Measurements from ENCODE around the gene SHLD1.
A peak's percentile ranks its signal among the peaks of the same experiment; 100 is the strongest.
"Not testable (repeated sequence)": the region's sequence is repeated elsewhere in the genome, so short reads cannot be mapped to it uniquely, and the experiment has no call there.

The SHLD1 gene

GRCh38 chr20:5749952-5750779 lies at the start of gene SHLD1:
Gene SHLD1 (plus strand): TSS chr20:5750401. CDS start chr20:5772866, 22,465 bp downstream.
- Histone ChIP-seq H3K79me2 (ENCODE audit: insufficient read depth, low read length) (peaks cover 48% of the 10 kb centered on the region), H3K4me3 (ENCODE audit: insufficient read depth, low read length, poor library complexity, severe bottlenecking) (peak within 1 kb of the TSS; percentile 100), H3K9me2 (replicated peaks; ENCODE audit: insufficient read depth, low read length) (no peaks in the 10 kb centered on the region), H4K20me1 (ENCODE audit: low read depth, low read length) (no peaks in the 10 kb centered on the region), H3F3A (ENCODE audit: insufficient read depth) (peaks cover 18% of the 10 kb centered on the region; the same call in 1 of the 2 replicates), H3K27ac (ENCODE audit: low read depth, low read length) (peak within 1 kb of the TSS; percentile 81), H3K9me3 (ENCODE audit: insufficient read depth, low read length) (no peaks in the 10 kb centered on the region), H3K36me3 (ENCODE audit: low read length) (0 out of 2 replicates have a peak, but pooled peaks cover 4% of the 10 kb centered on the region), H3K9ac (ENCODE audit: low read length) (peak within 1 kb of the TSS; percentile 98), H2AFZ (ENCODE audit: low read depth, low read length, severe bottlenecking) (peak within 1 kb of the TSS; percentile 63), H3K4me2 (ENCODE audit: low read depth, low read length, poor library complexity, severe bottlenecking) (peak within 1 kb of the TSS; percentile 90), H3K27me3 (ENCODE audit: low read length) (no peaks in the 10 kb centered on the region)
- TF ChIP-seq CTCF (IDR thresholded peaks at IDR 0.05; ENCODE audit: insufficient read depth, low read length, poor library complexity, severe bottlenecking) (no peak), EZH2phosphoT487 (conservative IDR thresholded peaks at IDR 0.05; ENCODE audit: low read length) (no peak)

GRCh38 chr20:5702339-5702738 lies 47.9 kb upstream of the SHLD1 start:
- not testable (repeated sequence) for H4K20me1 ChIP-seq (ENCODE audit: low read depth, low read length); H3K4me2 ChIP-seq (ENCODE audit: low read depth, low read length, poor library complexity, severe bottlenecking); H3K79me2 ChIP-seq (ENCODE audit: insufficient read depth, low read length); H3K9ac ChIP-seq (ENCODE audit: low read length); H3K9me2 ChIP-seq (replicated peaks; ENCODE audit: insufficient read depth, low read length); H3K9me3 ChIP-seq (ENCODE audit: insufficient read depth, low read length); H2AFZ ChIP-seq (ENCODE audit: low read depth, low read length, severe bottlenecking); H3K27ac ChIP-seq (ENCODE audit: low read depth, low read length); H3K4me3 ChIP-seq (ENCODE audit: insufficient read depth, low read length, poor library complexity, severe bottlenecking); H3K27me3 ChIP-seq (ENCODE audit: low read length); H3K36me3 ChIP-seq (ENCODE audit: low read length); H3F3A ChIP-seq (ENCODE audit: insufficient read depth)

- H3K27me3 ChIP-seq (ENCODE audit: low read length), result no peaks in the 10 kb centered on the region
- H3K27ac ChIP-seq (ENCODE audit: low read depth, low read length), result no peak overlapping the region
- H3K9me2 ChIP-seq (replicated peaks; ENCODE audit: insufficient read depth, low read length), result no peaks in the 10 kb centered on the region
- H3K4me3 ChIP-seq (ENCODE audit: insufficient read depth, low read length, poor library complexity, severe bottlenecking), result no peak overlapping the region
- TF ChIP-seq CTCF (IDR thresholded peaks at IDR 0.05; ENCODE audit: insufficient read depth, low read length, poor library complexity, severe bottlenecking), result no peak
- TF ChIP-seq EZH2phosphoT487 (conservative IDR thresholded peaks at IDR 0.05; ENCODE audit: low read length), result no peak
- no peak overlapping the region for H2AFZ ChIP-seq (ENCODE audit: low read depth, low read length, severe bottlenecking)
- no peaks in the 10 kb centered on the region for H3K36me3 ChIP-seq (ENCODE audit: low read length)
- H3F3A ChIP-seq (ENCODE audit: insufficient read depth), result peaks cover 3% of the 10 kb centered on the region; the same call in 1 of the 2 replicates
- H3K4me2 ChIP-seq (ENCODE audit: low read depth, low read length, poor library complexity, severe bottlenecking), result no peak overlapping the region
- no peaks in the 10 kb centered on the region for H4K20me1 ChIP-seq (ENCODE audit: low read depth, low read length)
- H3K9me3 ChIP-seq (ENCODE audit: insufficient read depth, low read length), result no peaks in the 10 kb centered on the region
- H3K79me2 ChIP-seq (ENCODE audit: insufficient read depth, low read length), result no peaks in the 10 kb centered on the region
- no peak overlapping the region for H3K9ac ChIP-seq (ENCODE audit: low read length)
Measured at GRCh38 chr20:5703681-5704101, 46.5 kb upstream of the SHLD1 start.

GRCh38 chr20:5705827-5706226 lies 44.4 kb upstream of the SHLD1 start:
- no peak overlapping the region for H3K4me2 ChIP-seq (ENCODE audit: low read depth, low read length, poor library complexity, severe bottlenecking)
- H3K27ac ChIP-seq (ENCODE audit: low read depth, low read length), result no peak overlapping the region
- no peaks in the 10 kb centered on the region for H3K79me2 ChIP-seq (ENCODE audit: insufficient read depth, low read length)
- no peak overlapping the region for H3K9ac ChIP-seq (ENCODE audit: low read length)
- H3K27me3 ChIP-seq (ENCODE audit: low read length), result no peaks in the 10 kb centered on the region
- no peaks in the 10 kb centered on the region for H3F3A ChIP-seq (ENCODE audit: insufficient read depth)
- TF ChIP-seq EZH2phosphoT487 (conservative IDR thresholded peaks at IDR 0.05; ENCODE audit: low read length) (no peak), CTCF (IDR thresholded peaks at IDR 0.05; ENCODE audit: insufficient read depth, low read length, poor library complexity, severe bottlenecking) (no peak)
- no peaks in the 10 kb centered on the region for H3K9me2 ChIP-seq (replicated peaks; ENCODE audit: insufficient read depth, low read length)
- H3K9me3 ChIP-seq (ENCODE audit: insufficient read depth, low read length), result no peaks in the 10 kb centered on the region
- no peak overlapping the region for H2AFZ ChIP-seq (ENCODE audit: low read depth, low read length, severe bottlenecking)
- no peaks in the 10 kb centered on the region for H3K36me3 ChIP-seq (ENCODE audit: low read length)
- no peak overlapping the region for H3K4me3 ChIP-seq (ENCODE audit: insufficient read depth, low read length, poor library complexity, severe bottlenecking)
- H4K20me1 ChIP-seq (ENCODE audit: low read depth, low read length), result no peaks in the 10 kb centered on the region
